GM12891 (cell line): Measurements from ENCODE around the gene ZDHHC24.

Source experiments
- PAX5 ChIP-seq: IDR thresholded peaks from 2 replicates; pipeline ENCODE4 v1.6.1; 2011; ENCODE audit warnings: low read length, moderate library complexity, mild to moderate bottlenecking; ENCODE audit not compliant: insufficient read depth, severe bottlenecking
- POLR2A ChIP-seq: IDR thresholded peaks from 2 replicates; pipeline ENCODE4 v1.6.1; 2011; ENCODE audit warnings: low read depth, low read length, control low read depth
- POLR2AphosphoS5 ChIP-seq: IDR thresholded peaks from 2 replicates; pipeline ENCODE4 v1.6.1; 2011; ENCODE audit warnings: low read depth, low read length, control low read depth
- POU2F2 ChIP-seq: IDR thresholded peaks from 2 replicates; pipeline ENCODE4 v1.6.1; 2011; ENCODE audit warnings: low read depth, mild to moderate bottlenecking, control low read depth, low read length, moderate library complexity

- TF ChIP-seq POLR2A (no peak), POLR2AphosphoS5 (no peak), POU2F2 (no peak), PAX5 (no peak)
Measured at GRCh38 chr11:66529069-66529468, 16.8 kb downstream of the ZDHHC24 start.
